ENCODE measurements around the gene DACH1.

Gene DACH1

DNA sequence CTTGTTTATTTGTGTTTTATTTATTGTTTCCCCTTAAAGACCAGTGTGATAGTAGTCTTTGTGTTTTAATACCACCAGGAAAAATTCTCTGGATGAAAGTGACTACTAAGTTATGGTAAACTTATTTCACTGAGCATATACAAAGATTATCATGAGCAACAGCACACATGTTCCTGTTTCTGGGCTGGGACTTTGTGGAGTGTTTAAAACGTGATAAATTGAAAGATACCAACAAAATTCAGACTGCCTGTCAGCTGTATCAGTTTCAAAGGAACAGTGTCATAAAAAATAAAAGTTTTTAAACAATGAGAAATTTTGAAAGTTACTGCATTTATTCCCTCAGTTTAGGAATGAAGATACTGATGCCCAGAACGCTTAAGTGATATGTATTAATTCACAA lies 259.4 kb downstream of the DACH1 start:
- no peak for ATAC-seq
- no peak for TF ChIP-seq BACH2 (CRISPR knock-in tag; IDR thresholded peaks at IDR 0.05; ENCODE audit: borderline replicate concordance)
- TF ChIP-seq TOX (CRISPR knock-in tag; IDR thresholded peaks at IDR 0.05; ENCODE audit: borderline replicate concordance) = no peak
- TF ChIP-seq OSR1 (CRISPR knock-in tag; IDR thresholded peaks at IDR 0.05) = no peak
- TF ChIP-seq SNAI2 (CRISPR knock-in tag; IDR thresholded peaks at IDR 0.05) = no peak
- TF ChIP-seq, protein P1, sequence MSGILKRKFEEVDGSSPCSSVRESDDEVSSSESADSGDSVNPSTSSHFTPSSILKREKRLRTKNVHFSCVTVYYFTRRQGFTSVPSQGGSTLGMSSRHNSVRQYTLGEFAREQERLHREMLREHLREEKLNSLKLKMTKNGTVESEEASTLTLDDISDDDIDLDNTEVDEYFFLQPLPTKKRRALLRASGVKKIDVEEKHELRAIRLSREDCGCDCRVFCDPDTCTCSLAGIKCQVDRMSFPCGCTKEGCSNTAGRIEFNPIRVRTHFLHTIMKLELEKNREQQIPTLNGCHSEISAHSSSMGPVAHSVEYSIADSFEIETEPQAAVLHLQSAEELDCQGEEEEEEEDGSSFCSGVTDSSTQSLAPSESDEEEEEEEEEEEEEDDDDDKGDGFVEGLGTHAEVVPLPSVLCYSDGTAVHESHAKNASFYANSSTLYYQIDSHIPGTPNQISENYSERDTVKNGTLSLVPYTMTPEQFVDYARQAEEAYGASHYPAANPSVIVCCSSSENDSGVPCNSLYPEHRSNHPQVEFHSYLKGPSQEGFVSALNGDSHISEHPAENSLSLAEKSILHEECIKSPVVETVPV (CRISPR knock-in tag; IDR thresholded peaks at IDR 0.05) = no peak
- no peak for TF ChIP-seq ZNF70 (CRISPR knock-in tag; IDR thresholded peaks at IDR 0.05)
- no peak for TF ChIP-seq ZFP30 (CRISPR knock-in tag; IDR thresholded peaks at IDR 0.05)
- TF ChIP-seq ZC3H10 (CRISPR knock-in tag; IDR thresholded peaks at IDR 0.05) = no peak

DNA sequence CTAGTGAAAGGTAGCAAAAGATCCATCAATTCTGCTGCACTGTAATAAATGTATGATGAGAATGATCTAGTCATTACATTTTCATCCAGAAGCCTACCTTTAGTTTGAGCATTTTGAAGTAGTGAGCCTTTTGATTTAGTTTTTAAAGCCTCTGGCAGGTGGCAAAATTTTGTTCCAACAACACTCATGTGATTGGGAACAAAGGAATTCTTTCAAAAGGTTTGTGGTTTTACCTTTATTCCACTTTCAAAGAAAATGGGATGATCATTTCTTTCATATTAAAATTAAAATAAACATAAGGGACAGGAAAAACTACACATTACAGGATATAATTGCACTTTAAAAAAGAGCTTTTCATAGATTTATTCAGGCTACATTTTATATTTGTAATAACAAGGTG lies 260.2 kb downstream of the DACH1 start:
- TF ChIP-seq SNAI2 (CRISPR knock-in tag; IDR thresholded peaks at IDR 0.05) = no peak
- no peak for TF ChIP-seq BACH2 (CRISPR knock-in tag; IDR thresholded peaks at IDR 0.05; ENCODE audit: borderline replicate concordance)
- TF ChIP-seq ARNTL (CRISPR knock-in tag; IDR thresholded peaks at IDR 0.05; ENCODE audit: borderline replicate concordance, low read depth) = no peak
- TF ChIP-seq PATZ1 (CRISPR knock-in tag; IDR thresholded peaks at IDR 0.05; ENCODE audit: borderline replicate concordance) = no peak
- TF ChIP-seq CREB5 (CRISPR knock-in tag; IDR thresholded peaks at IDR 0.05; ENCODE audit: low read depth) = no peak
- no peak for TF ChIP-seq RARB (CRISPR knock-in tag; IDR thresholded peaks at IDR 0.05)
- no peak for TF ChIP-seq PPARA (CRISPR knock-in tag; IDR thresholded peaks at IDR 0.05; ENCODE audit: borderline replicate concordance)
- TF ChIP-seq ZFP30 (CRISPR knock-in tag; IDR thresholded peaks at IDR 0.05) = no peak
- TF ChIP-seq ZC3H10 (CRISPR knock-in tag; IDR thresholded peaks at IDR 0.05) = no peak
- no peak for TF ChIP-seq POU6F1 (CRISPR knock-in tag; IDR thresholded peaks at IDR 0.05; ENCODE audit: borderline replicate concordance, low read depth)
- TF ChIP-seq ISL1 (CRISPR knock-in tag; IDR thresholded peaks at IDR 0.05) = no peak
- no peak for TF ChIP-seq OSR1 (CRISPR knock-in tag; IDR thresholded peaks at IDR 0.05)
- ATAC-seq = no peak

- TF ChIP-seq TOX (CRISPR knock-in tag; IDR thresholded peaks at IDR 0.05; ENCODE audit: borderline replicate concordance) = no peak
- no peak for TF ChIP-seq ZNF8 (CRISPR knock-in tag; IDR thresholded peaks at IDR 0.05)
- TF ChIP-seq SNAI2 (CRISPR knock-in tag; IDR thresholded peaks at IDR 0.05) = no peak
- TF ChIP-seq PATZ1 (CRISPR knock-in tag; IDR thresholded peaks at IDR 0.05; ENCODE audit: borderline replicate concordance) = no peak
- TF ChIP-seq, protein P2, sequence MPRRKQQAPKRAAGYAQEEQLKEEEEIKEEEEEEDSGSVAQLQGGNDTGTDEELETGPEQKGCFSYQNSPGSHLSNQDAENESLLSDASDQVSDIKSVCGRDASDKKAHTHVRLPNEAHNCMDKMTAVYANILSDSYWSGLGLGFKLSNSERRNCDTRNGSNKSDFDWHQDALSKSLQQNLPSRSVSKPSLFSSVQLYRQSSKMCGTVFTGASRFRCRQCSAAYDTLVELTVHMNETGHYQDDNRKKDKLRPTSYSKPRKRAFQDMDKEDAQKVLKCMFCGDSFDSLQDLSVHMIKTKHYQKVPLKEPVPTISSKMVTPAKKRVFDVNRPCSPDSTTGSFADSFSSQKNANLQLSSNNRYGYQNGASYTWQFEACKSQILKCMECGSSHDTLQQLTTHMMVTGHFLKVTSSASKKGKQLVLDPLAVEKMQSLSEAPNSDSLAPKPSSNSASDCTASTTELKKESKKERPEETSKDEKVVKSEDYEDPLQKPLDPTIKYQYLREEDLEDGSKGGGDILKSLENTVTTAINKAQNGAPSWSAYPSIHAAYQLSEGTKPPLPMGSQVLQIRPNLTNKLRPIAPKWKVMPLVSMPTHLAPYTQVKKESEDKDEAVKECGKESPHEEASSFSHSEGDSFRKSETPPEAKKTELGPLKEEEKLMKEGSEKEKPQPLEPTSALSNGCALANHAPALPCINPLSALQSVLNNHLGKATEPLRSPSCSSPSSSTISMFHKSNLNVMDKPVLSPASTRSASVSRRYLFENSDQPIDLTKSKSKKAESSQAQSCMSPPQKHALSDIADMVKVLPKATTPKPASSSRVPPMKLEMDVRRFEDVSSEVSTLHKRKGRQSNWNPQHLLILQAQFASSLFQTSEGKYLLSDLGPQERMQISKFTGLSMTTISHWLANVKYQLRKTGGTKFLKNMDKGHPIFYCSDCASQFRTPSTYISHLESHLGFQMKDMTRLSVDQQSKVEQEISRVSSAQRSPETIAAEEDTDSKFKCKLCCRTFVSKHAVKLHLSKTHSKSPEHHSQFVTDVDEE (CRISPR knock-in tag; IDR thresholded peaks at IDR 0.05) = no peak
- no peak for TF ChIP-seq RARB (CRISPR knock-in tag; IDR thresholded peaks at IDR 0.05)
- no peak for TF ChIP-seq ARNTL (CRISPR knock-in tag; IDR thresholded peaks at IDR 0.05; ENCODE audit: borderline replicate concordance, low read depth)
- no peak for TF ChIP-seq ZNF565 (CRISPR knock-in tag; conservative IDR thresholded peaks at IDR 0.05; ENCODE audit: low read depth)
- TF ChIP-seq ZFP30 (CRISPR knock-in tag; IDR thresholded peaks at IDR 0.05) = no peak
- no peak for TF ChIP-seq ZC3H10 (CRISPR knock-in tag; IDR thresholded peaks at IDR 0.05)
- no peak for TF ChIP-seq BACH2 (CRISPR knock-in tag; IDR thresholded peaks at IDR 0.05; ENCODE audit: borderline replicate concordance)
- no peak for TF ChIP-seq CREB5 (CRISPR knock-in tag; IDR thresholded peaks at IDR 0.05; ENCODE audit: low read depth)
- ATAC-seq = no peak
Observed at GRCh38 chr13:71605744-71606143, 261.3 kb downstream of the DACH1 start.

All from SK-N-SH treated with all-trans-retinoic acid at 6 μM for 48 hours (cell line).